Left hindlimb (tissue), 1 donor: ENCODE results near the gene RESF1.

ENCODE experiments used
- DNase-seq: peaks from one replicate; pipeline ENCODE4 v3.0.0-alpha.2; 2018

RESF1 gene

GRCh38 chr12:31962076-31962475 lies 2.9 kb downstream of the RESF1 start:
- DNase-seq: no peak

GRCh38 chr12:31964280-31964679 lies 5.1 kb downstream of the RESF1 start:
- no peak for DNase-seq

- no peak for DNase-seq
Observed at GRCh38 chr12:31965090-31965489, 5.9 kb downstream of the RESF1 start.

- DNase-seq: no peak
Observed at GRCh38 chr12:31966558-31967205, 7.5 kb downstream of the RESF1 start.

GRCh38 chr12:31967539-31967938 lies 8.3 kb downstream of the RESF1 start:
- no peak for DNase-seq

- DNase-seq: no peak
Observed at GRCh38 chr12:31970199-31970598, 11.0 kb downstream of the RESF1 start.

GRCh38 chr12:31973818-31974217 lies 14.6 kb downstream of the RESF1 start:
- no peak for DNase-seq

- no peak for DNase-seq
Observed at GRCh38 chr12:31974673-31975072, 15.5 kb downstream of the RESF1 start.

- no peak for DNase-seq
Observed at GRCh38 chr12:31984806-31985591, 25.8 kb downstream of the RESF1 start.

GRCh38 chr12:31985832-31986231 lies 26.6 kb downstream of the RESF1 start:
- no peak for DNase-seq

GRCh38 chr12:31989571-31990362 lies 30.6 kb downstream of the RESF1 start:
- no peak for DNase-seq

GRCh38 chr12:31991146-31991545 lies 31.9 kb downstream of the RESF1 start:
- no peak for DNase-seq

- DNase-seq: no peak
Observed at GRCh38 chr12:31991815-31992214, 32.6 kb downstream of the RESF1 start.

GRCh38 chr12:31999692-32000091 lies 40.5 kb downstream of the RESF1 start:
- DNase-seq: no peak

- no peak for DNase-seq
Observed at GRCh38 chr12:32000373-32001005, 41.3 kb downstream of the RESF1 start.

GRCh38 chr12:32002848-32003493 lies 43.8 kb downstream of the RESF1 start:
- DNase-seq: no peak

- DNase-seq: no peak
Observed at GRCh38 chr12:32003654-32004053, 44.4 kb downstream of the RESF1 start.

- DNase-seq: no peak
Observed at GRCh38 chr12:32005496-32006125, 46.4 kb downstream of the RESF1 start.
